OCI-LY3 (cell line): ENCODE results near the gene TRIM24.

Experiments used
- EZH2phosphoT487 ChIP-seq: fragments of 200-600 bp; shearing (Covaris generic); IDR thresholded peaks from 2 replicates; pipeline ENCODE4 v1.6.1; 2018; ENCODE audit warnings: antibody characterized with exemption, mixed run types, low read depth
- TF ChIP-seq, protein P1 (sequence below): fragments of 200-600, 300-600 bp; sonication (generic); IDR thresholded peaks from 2 replicates; pipeline ENCODE4 v1.5.1; 2014; ENCODE audit warnings: antibody characterized with exemption, low read length, low read depth

- TF ChIP-seq, protein P1, sequence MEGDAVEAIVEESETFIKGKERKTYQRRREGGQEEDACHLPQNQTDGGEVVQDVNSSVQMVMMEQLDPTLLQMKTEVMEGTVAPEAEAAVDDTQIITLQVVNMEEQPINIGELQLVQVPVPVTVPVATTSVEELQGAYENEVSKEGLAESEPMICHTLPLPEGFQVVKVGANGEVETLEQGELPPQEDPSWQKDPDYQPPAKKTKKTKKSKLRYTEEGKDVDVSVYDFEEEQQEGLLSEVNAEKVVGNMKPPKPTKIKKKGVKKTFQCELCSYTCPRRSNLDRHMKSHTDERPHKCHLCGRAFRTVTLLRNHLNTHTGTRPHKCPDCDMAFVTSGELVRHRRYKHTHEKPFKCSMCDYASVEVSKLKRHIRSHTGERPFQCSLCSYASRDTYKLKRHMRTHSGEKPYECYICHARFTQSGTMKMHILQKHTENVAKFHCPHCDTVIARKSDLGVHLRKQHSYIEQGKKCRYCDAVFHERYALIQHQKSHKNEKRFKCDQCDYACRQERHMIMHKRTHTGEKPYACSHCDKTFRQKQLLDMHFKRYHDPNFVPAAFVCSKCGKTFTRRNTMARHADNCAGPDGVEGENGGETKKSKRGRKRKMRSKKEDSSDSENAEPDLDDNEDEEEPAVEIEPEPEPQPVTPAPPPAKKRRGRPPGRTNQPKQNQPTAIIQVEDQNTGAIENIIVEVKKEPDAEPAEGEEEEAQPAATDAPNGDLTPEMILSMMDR: no peak
- TF ChIP-seq EZH2phosphoT487: no peak
These were observed 32.4 kb downstream of the TRIM24 start for GRCh38 chr7:138492423-138492822.
